HFFc6 (cell line): Measurements from ENCODE around the gene SUSD3. TPM values are rescaled to one million over a fixed set of nuclear protein-coding genes. Genes with fewer than 3 reads are reported as not detected.
"Not testable (repeated sequence)": the region's sequence is repeated elsewhere in the genome, so short reads cannot be mapped to it uniquely, and the experiment has no call there.

ENCODE experiments used
- DNase-seq: peaks from one replicate; pipeline ENCODE4 v3.0.0-alpha.2; 2018
- H3K27ac Mint-ChIP-seq: 2 replicates; pipeline ENCODE4 v1.8.0; 2020; ENCODE audit warnings: mild to moderate bottlenecking, mixed read lengths
- H3K27me3 Mint-ChIP-seq: 2 replicates; pipeline ENCODE4 v1.8.0; 2021; ENCODE audit warnings: mild to moderate bottlenecking, moderate library complexity, mixed read lengths; ENCODE audit not compliant: insufficient read depth
- H3K36me3 Mint-ChIP-seq: 2 replicates; pipeline ENCODE4 v1.8.0; 2021; ENCODE audit warnings: low read depth, mixed read lengths
- H3K4me1 Mint-ChIP-seq: 2 replicates; pipeline ENCODE4 v1.8.0; 2020; ENCODE audit warnings: low read depth, mixed read lengths
- H3K4me3 Mint-ChIP-seq: 2 replicates; pipeline ENCODE4 v1.8.0; 2020; ENCODE audit warnings: mild to moderate bottlenecking, moderate library complexity, mixed read lengths
- H3K9me3 Mint-ChIP-seq: 2 replicates; pipeline ENCODE4 v1.8.0; 2020; ENCODE audit warnings: mild to moderate bottlenecking, mixed read lengths
- total RNA-seq, 6 experiments: library from RNA; stranded (reverse); fragmentation: NEBNext Ultra II Directional; extraction: Animal tissue kit (Norgen Biotek cat#: 25700); gene quantifications; 2 replicates in 1 of 6; 3 replicates in 5 of 6; pipeline ENCODE4 v1.2.3, GENCODE V29; 2021
- TF ChIP-seq, protein P1 (sequence below): fragments of 200-600 bp; sonication (generic); IDR thresholded peaks from 2 replicates; pipeline ENCODE4 v1.5.0; 2021; ENCODE audit warnings: antibody characterized with exemption, mild to moderate bottlenecking

The SUSD3 gene
- total RNA-seq, 6 experiments from 2014 or later, result 0.28 to 0.76 TPM; not detected in 4

DNA sequence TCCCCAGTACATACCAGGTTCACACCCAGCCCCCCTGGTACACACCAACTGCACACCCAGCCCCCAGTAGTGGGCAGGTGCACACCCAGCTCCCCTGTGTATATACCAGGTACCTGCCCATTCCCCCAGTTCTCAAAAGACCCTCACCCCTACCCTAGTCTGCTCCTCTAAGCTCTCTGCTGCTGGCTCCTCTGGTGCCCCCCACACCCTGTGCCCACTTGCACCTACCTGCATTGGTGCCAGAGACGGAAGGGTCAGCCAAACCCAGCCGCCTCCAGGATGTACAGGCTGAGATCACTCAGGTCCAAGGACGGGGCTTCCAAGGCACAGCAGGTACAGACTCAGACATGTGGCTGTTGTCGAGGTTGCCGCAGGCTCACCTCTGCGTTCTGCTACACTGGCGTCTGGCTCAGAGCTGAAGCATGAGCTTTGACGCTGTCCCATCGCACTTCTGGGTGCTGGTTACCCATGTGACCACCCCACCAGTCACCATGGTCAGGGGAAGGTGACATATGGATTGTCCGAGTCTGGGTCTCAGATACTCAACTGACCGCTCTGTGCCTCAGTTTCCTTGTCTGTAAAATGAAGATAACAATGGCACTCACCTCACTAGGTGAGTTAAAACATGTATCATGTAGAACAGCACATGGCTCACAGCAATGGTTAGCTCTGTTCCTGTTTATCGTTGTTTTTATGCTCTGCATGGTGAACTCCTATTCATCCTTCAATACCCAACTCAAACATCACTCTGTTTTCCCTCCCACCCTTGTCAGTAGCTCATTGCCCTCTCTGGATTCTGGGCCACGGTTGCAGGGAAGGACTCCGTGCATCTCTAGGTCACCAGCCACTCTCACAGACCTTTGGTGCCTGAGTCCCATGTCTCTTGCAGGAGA is 45.3 kb upstream of the SUSD3 start:
- Mint-ChIP-seq H3K9me3 (no peaks in the 10 kb centered on the region), H3K27ac (no peak overlapping the region), H3K27me3 (peaks cover 26% of the 10 kb centered on the region), H3K36me3 (no peaks in the 10 kb centered on the region), H3K4me3 (no peak overlapping the region), H3K4me1 (no peaks in the 10 kb centered on the region)
- TF ChIP-seq, protein P1, sequence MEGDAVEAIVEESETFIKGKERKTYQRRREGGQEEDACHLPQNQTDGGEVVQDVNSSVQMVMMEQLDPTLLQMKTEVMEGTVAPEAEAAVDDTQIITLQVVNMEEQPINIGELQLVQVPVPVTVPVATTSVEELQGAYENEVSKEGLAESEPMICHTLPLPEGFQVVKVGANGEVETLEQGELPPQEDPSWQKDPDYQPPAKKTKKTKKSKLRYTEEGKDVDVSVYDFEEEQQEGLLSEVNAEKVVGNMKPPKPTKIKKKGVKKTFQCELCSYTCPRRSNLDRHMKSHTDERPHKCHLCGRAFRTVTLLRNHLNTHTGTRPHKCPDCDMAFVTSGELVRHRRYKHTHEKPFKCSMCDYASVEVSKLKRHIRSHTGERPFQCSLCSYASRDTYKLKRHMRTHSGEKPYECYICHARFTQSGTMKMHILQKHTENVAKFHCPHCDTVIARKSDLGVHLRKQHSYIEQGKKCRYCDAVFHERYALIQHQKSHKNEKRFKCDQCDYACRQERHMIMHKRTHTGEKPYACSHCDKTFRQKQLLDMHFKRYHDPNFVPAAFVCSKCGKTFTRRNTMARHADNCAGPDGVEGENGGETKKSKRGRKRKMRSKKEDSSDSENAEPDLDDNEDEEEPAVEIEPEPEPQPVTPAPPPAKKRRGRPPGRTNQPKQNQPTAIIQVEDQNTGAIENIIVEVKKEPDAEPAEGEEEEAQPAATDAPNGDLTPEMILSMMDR, result no peak
- DNase-seq, result no peak

DNA sequence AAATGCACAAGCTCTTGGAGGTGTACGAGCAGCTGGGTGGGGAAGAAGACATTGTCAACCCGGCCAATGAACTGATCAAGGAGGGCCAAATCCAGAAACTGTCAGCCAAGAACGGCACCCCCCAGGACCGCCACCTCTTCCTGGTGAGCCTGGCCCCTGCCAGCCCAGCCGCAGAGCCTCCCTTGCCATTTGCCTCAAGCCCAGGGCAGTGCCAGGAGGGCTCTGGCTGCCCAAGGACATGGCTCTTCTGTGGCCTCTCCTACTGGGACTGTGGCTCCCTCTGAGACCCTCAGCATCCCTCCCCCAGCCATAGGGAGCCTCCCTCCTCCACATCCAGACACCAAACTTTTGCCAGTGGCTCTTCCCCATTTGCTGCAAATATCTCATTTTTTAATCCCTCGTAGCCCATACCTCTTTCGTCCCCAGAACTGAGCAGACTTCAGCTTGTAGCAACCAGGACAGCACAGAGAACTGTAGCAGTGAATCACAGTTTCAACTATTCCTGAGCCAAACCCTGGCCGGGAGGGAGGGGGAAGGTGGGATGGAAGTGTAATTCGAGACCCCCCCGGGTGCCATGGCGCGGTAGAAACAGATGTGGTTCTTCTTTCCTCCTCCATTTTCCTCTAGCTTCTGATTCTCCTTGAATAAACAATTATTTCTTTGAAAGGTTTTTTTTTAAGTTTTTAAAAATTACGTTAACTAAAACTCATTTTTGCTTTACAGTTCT is 44.5 kb upstream of the SUSD3 start:
- no peak overlapping the region for H3K4me3 Mint-ChIP-seq
- H3K9me3 Mint-ChIP-seq, result no peaks in the 10 kb centered on the region
- TF ChIP-seq, protein P1, result no peak
- no peak for DNase-seq
- no peaks in the 10 kb centered on the region for H3K36me3 Mint-ChIP-seq
- H3K4me1 Mint-ChIP-seq, result no peaks in the 10 kb centered on the region
- H3K27me3 Mint-ChIP-seq, result peaks cover 26% of the 10 kb centered on the region
- H3K27ac Mint-ChIP-seq, result no peak overlapping the region

DNA sequence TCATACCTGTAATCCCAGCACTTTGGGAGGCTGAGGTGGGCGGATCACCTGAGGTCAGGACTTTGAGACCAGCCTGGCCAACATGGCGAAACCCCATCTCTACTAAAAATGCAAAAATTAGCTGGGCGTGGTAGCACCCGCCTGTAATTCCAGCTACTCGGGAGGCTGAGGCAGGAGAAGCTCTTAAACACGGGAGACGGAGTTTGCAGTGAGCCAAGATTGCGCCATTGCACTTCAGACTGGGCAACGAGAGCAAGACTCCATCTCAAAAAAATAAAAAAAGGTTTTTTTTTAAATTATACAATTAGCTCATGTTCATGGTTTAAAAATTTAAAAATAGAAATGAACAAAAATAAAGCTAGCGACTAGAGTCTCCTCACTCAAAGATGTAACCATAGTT is 43.3 kb upstream of the SUSD3 start:
- not testable (repeated sequence) for H3K27ac Mint-ChIP-seq, H3K36me3 Mint-ChIP-seq, DNase-seq, H3K9me3 Mint-ChIP-seq, H3K4me3 Mint-ChIP-seq, H3K4me1 Mint-ChIP-seq
- H3K27me3 Mint-ChIP-seq, result peaks cover 30% of the 10 kb centered on the region

DNA sequence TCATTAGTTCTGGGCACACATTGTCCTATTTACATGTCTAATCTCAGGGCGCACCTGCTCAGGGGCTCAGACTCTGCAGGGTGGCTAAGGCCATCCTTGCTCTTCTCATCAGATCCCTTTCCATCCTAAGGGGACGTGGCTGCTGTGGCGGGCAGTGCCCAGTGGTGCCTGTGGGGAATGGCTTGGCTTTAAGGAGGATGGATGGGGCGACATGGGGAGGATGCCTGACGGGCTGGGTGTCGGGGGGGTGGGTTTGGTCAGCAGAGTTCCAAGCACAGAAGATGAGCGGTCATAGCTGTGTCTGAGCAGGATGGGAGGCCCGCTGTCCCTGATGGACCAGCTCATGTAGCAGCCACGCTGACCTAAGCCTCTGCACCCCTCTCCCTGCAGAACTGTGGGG is 40.9 kb upstream of the SUSD3 start:
- no peaks in the 10 kb centered on the region for H3K4me1 Mint-ChIP-seq
- no peaks in the 10 kb centered on the region for H3K9me3 Mint-ChIP-seq

DNA sequence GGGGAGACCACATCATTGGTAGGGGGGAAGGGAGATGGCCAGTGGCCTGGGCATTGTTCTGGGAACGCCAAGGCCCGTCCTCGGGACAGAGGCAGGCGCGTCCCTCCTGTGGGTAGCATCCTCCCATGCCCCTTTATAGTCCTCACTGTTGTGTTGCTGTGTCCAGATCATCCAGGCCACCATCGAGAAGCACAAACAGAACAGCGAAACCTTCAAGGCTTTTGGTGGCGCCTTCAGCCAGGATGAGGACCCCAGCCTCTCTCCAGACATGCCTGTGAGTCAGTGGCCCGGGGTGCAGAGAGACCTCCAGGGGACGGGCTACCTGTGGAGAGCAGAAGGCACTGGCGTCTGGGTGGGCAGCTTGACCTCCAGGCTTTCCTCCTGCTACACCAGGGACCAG is 38.4 kb upstream of the SUSD3 start:
- H3K9me3 Mint-ChIP-seq, result no peaks in the 10 kb centered on the region
- no peak overlapping the region for H3K27ac Mint-ChIP-seq
- TF ChIP-seq, protein P1, result no peak
- H3K36me3 Mint-ChIP-seq, result no peaks in the 10 kb centered on the region
- H3K4me1 Mint-ChIP-seq, result no peaks in the 10 kb centered on the region
- no peak for DNase-seq
- peaks cover 28% of the 10 kb centered on the region for H3K27me3 Mint-ChIP-seq
- no peak overlapping the region for H3K4me3 Mint-ChIP-seq

More for the DNA sequence above, 40.9 kb upstream of the SUSD3 start:
- peaks cover 28% of the 10 kb centered on the region for H3K27me3 Mint-ChIP-seq
- no peak overlapping the region for H3K27ac Mint-ChIP-seq
- H3K36me3 Mint-ChIP-seq, result no peaks in the 10 kb centered on the region
- no peak for DNase-seq
- H3K4me3 Mint-ChIP-seq, result no peak overlapping the region
- TF ChIP-seq, protein P1, result no peak
